ENCODE results near the gene LBHD1.

The LBHD1 gene

DNA sequence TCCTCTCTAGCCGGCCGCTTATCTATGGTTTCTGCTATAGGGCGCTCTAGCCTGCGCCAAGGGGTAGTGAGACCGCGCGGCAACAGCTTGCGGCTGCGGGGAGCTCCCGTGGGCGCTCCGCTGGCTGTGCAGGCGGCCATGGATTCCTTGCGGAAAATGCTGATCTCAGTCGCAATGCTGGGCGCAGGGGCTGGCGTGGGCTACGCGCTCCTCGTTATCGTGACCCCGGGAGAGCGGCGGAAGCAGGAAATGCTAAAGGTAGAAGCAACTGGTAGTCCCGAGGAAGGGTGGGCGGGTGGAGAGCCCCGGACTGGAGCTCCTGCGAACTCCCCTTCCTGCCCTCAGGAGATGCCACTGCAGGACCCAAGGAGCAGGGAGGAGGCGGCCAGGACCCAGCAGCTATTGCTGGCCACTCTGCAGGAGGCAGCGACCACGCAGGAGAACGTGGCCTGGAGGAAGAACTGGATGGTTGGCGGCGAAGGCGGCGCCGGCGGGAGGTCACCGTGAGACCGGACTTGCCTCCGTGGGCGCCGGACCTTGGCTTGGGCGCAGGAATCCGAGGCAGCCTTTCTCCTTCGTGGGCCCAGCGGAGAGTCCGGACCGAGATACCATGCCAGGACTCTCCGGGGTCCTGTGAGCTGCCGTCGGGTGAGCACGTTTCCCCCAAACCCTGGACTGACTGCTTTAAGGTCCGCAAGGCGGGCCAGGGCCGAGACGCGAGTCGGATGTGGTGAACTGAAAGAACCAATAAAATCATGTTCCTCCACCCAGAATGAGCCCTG is at the start of gene LBHD1, which contains the start of gene UQCC3:
LBHD1 (minus strand) TSS at position 660 of the 782 bp plus-strand sequence. CDS start 2,236 bp downstream, outside the sequence.
UQCC3 (plus strand) TSS at position 66 of the 782 bp plus-strand sequence; CDS start at position 139, 73 bp downstream.
- Mint-ChIP-seq H3K4me3 (peak within 1 kb of the TSS; percentile 98 to 100 (median 100)), H3K27ac (peak within 1 kb of the TSS; percentile 98 to 99 (median 99)), H3K27me3 (ENCODE audit: low read depth) (no peaks in the 10 kb centered on the region), H3K36me3 (ENCODE audit: low read depth) (peaks cover 31% of the 10 kb centered on the region), H3K9me3 (no peaks in the 10 kb centered on the region), H3K4me1 (peaks cover 30% of the 10 kb centered on the region)
- TF ChIP-seq, protein P1, sequence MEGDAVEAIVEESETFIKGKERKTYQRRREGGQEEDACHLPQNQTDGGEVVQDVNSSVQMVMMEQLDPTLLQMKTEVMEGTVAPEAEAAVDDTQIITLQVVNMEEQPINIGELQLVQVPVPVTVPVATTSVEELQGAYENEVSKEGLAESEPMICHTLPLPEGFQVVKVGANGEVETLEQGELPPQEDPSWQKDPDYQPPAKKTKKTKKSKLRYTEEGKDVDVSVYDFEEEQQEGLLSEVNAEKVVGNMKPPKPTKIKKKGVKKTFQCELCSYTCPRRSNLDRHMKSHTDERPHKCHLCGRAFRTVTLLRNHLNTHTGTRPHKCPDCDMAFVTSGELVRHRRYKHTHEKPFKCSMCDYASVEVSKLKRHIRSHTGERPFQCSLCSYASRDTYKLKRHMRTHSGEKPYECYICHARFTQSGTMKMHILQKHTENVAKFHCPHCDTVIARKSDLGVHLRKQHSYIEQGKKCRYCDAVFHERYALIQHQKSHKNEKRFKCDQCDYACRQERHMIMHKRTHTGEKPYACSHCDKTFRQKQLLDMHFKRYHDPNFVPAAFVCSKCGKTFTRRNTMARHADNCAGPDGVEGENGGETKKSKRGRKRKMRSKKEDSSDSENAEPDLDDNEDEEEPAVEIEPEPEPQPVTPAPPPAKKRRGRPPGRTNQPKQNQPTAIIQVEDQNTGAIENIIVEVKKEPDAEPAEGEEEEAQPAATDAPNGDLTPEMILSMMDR (IDR thresholded peaks at IDR 0.05; ENCODE audit: unreplicated experiment in 3 of 3): no peak

DNA sequence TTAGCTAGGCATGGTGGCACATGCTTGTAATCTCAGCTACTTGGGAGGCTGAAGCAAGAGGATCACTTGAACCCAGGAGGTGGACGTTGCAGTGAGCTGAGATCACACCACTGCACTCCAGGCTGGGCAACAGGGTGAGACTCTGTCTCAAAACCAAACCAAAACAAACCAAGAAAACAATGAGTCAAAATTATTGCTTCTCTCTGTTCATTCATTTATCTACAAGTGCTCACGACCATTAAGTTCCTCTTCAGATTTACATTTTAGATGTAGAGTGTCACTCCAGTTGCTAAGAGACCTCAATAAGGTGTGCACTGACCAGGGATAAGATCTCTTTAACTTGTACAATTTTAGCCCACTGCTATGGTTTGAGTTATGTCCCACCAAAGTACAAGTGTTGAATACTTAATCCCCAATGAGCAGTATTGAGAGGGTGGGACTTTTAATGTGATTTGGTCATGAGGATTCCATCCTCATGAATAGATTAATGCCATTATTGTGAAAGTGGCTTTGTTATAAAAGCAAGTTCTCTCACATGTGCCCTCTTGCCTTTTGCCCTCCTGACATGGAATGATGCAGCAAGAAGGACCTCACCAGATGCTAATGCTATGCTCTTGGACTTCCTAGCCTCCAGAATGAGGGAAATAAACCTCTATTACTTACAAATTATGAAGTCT is 47.4 kb upstream of the LBHD1 start:
- peaks cover 92% of the 10 kb centered on the region for H3K36me3 Mint-ChIP-seq (ENCODE audit: low read depth)
- H3K9me3 Mint-ChIP-seq: no peaks in the 10 kb centered on the region
- TF ChIP-seq, protein P1 (IDR thresholded peaks at IDR 0.05; ENCODE audit: unreplicated experiment in 3 of 3): no peak
- H3K4me3 Mint-ChIP-seq: no peak overlapping the region
- H3K27me3 Mint-ChIP-seq (ENCODE audit: low read depth): no peaks in the 10 kb centered on the region
- no peak overlapping the region for H3K27ac Mint-ChIP-seq
- H3K4me1 Mint-ChIP-seq: peaks cover 15% of the 10 kb centered on the region

DNA sequence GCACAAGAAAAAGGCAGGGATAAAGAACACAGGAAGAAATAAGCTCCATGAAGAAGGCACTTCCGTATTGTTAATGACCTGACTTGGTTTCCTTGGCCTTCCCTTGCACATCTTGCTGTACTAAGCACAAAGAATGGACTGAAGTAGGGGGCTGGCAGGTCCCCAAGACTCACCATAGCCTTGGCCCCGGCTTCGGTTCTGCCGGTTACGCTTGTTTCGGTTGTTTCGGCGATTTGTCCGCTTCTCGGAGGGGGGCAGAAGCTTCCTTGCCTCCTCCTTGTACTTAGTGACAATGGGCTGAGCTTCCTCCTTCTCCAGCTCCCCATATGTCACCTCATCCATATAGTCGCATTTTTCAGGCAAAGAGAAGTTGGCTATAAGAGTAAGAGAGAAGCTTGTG is 44.7 kb upstream of the LBHD1 start:
- TF ChIP-seq, protein P1 (IDR thresholded peaks at IDR 0.05; ENCODE audit: unreplicated experiment in 3 of 3): no peak
- Mint-ChIP-seq H3K36me3 (ENCODE audit: low read depth) (peaks cover 89% of the 10 kb centered on the region), H3K4me1 (peaks cover 10% of the 10 kb centered on the region), H3K9me3 (no peaks in the 10 kb centered on the region), H3K27ac (no peak overlapping the region), H3K27me3 (ENCODE audit: low read depth) (no peaks in the 10 kb centered on the region), H3K4me3 (no peak overlapping the region)

DNA sequence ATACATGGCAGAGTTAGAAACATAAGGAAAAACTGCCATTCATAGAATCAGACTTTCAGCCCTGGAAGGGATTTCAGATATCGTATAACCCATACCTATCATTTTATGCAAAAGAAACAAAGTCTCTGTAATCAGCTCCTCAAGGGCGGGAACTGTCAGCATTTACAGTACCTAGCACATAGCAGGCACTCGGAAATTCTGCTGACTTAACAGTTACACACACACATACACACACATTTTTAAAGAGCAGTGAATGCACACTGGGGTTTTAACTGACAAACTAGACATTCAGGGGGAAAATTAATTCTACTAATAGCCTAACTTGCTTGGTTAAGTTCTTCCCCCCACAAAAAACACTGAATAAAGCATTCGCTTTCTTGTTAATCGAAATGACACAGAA is 44.1 kb upstream of the LBHD1 start:
- H3K4me1 Mint-ChIP-seq: peaks cover 10% of the 10 kb centered on the region
- H3K27me3 Mint-ChIP-seq (ENCODE audit: low read depth): no peaks in the 10 kb centered on the region
- H3K27ac Mint-ChIP-seq: peak overlapping the region in 1 of 3 experiments; percentile 58

DNA sequence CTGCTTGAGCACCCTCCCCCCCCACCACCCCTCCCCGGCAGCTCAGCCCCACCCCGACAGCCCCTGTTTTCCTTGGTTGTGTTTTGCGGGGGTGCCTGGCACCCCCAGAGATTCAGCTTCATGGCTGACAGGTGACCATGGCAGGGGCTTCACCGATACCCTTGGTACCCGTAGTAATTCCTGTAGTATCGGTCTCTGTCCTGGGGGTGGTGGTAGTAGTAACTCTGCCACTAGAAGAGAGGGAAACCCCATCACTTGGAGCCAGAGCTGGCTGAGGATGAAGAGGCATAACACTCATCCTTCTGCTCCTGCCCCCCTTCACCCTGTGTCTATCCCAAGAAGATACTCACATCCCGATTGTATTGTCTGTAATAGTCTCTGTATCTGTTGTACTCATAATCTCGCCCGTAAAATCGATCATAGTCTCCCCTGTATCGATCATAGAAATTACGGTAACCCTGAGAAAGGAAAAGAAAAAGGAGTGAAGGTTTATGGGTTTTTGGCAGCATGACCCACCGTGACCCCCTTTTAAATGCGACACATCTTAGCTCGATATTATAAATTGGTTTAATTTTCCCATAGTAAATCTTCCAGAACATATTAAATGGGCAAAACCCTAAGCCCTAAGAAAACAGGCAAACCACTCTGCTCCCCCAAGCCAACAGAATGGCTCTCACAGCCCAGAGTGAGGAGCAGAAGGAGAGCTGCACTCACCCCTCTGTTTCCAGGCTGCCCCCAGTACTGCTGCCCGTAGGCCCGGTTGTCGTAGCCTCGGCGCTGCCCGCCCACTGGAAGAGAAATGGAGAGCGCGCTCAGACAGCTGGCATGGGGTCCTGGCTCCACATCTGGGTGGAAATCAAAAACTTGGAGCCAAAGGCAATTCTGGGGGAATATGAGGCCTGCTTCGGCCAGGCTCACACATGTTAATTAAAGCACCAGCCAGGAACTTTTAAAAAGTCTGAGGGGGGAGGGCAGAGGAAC is 43.4 kb upstream of the LBHD1 start:
- Mint-ChIP-seq H3K9me3 (no peaks in the 10 kb centered on the region), H3K36me3 (ENCODE audit: low read depth) (peaks cover 86% of the 10 kb centered on the region)

More for the DNA sequence above, 44.1 kb upstream of the LBHD1 start:
- Mint-ChIP-seq H3K4me3 (no peak overlapping the region), H3K36me3 (ENCODE audit: low read depth) (peaks cover 86% of the 10 kb centered on the region), H3K9me3 (no peaks in the 10 kb centered on the region)
- TF ChIP-seq, protein P1 (IDR thresholded peaks at IDR 0.05; ENCODE audit: unreplicated experiment in 3 of 3): no peak

More for the DNA sequence above, 43.4 kb upstream of the LBHD1 start:
- TF ChIP-seq, protein P1 (IDR thresholded peaks at IDR 0.05; ENCODE audit: unreplicated experiment in 3 of 3): no peak
- H3K27ac Mint-ChIP-seq: peak overlapping the region in 2 of 3 experiments; percentile 22 to 79
- no peaks in the 10 kb centered on the region for H3K27me3 Mint-ChIP-seq (ENCODE audit: low read depth)
- H3K4me3 Mint-ChIP-seq: no peak overlapping the region
- H3K4me1 Mint-ChIP-seq: peaks cover 10% of the 10 kb centered on the region

Data from nephron (organoid).